CD14-positive monocyte (primary cell): Measurements from ENCODE around the gene AK9. TPM values are rescaled to one million over a fixed set of nuclear protein-coding genes. Genes with fewer than 3 reads are reported as not detected.

Source experiments
- DNase-seq, 3 donors: peaks; one replicate each; pipeline ENCODE4 v3.0.0-alpha.2; 2011 to 2022
- H2AFZ ChIP-seq: 2 replicates; pipeline ENCODE4 v1.6.0; 2012; ENCODE audit warnings: mild to moderate bottlenecking, low read depth, low read length, inconsistent platforms; ENCODE audit not compliant: insufficient read depth, poor library complexity, severe bottlenecking
- H3K27ac ChIP-seq, 2 donors: 1 replicate in 1 of 2; 2 replicates in 1 of 2; pipeline ENCODE4 v1.5.1; 2012 to 2013; ENCODE audit warnings: low read length in 2 of 2, control low read depth in 1 of 2, inconsistent platforms in 1 of 2, low read depth in 1 of 2, mild to moderate bottlenecking in 1 of 2
- H3K27me3 ChIP-seq, 2 donors: one replicate each; pipeline versions ENCODE4 v1.6.0 to v1.6.1; 2011 to 2013; ENCODE audit warnings: low read length in 2 of 2; ENCODE audit not compliant: control insufficient read depth in 2 of 2, insufficient read depth in 2 of 2
- H3K36me3 ChIP-seq, 2 donors: replicated peaks in 1 of 2; 1 replicate in 1 of 2; 2 replicates in 1 of 2; pipeline versions ENCODE4 v1.5.1 to v1.6.1; 2012 to 2013; ENCODE audit warnings: low read length in 2 of 2, control low read depth in 1 of 2, inconsistent platforms in 1 of 2, mild to moderate bottlenecking in 1 of 2; ENCODE audit not compliant: insufficient read depth in 2 of 2, control insufficient read depth in 1 of 2
- H3K4me1 ChIP-seq, 2 donors: 1 replicate in 1 of 2; 2 replicates in 1 of 2; pipeline versions ENCODE4 v1.5.1 to v1.6.1; 2012 to 2013; ENCODE audit warnings: low read length in 2 of 2, control low read depth in 1 of 2, inconsistent platforms in 1 of 2, mild to moderate bottlenecking in 1 of 2, moderate library complexity in 1 of 2; ENCODE audit not compliant: insufficient read depth in 2 of 2, control insufficient read depth in 1 of 2
- H3K4me2 ChIP-seq: replicated peaks from 2 replicates; pipeline ENCODE3; 2012; ENCODE audit warnings: low read length, moderate library complexity, mild to moderate bottlenecking; ENCODE audit not compliant: poor library complexity, severe bottlenecking; ENCODE audit errors: extremely low read depth
- H3K4me3 ChIP-seq, 3 experiments: fragments of 200-600 bp in 1 of 3; sonication (generic) in 1 of 3; replicated peaks in 1 of 3; 1 replicate in 2 of 3; 2 replicates in 1 of 3; pipeline ENCODE4 v1.5.1; 2011 to 2013; ENCODE audit warnings: low read length in 3 of 3, mild to moderate bottlenecking in 3 of 3, control low read depth in 2 of 3, low read depth in 2 of 3, inconsistent platforms in 1 of 3, moderate library complexity in 1 of 3
- H3K79me2 ChIP-seq: 2 replicates; pipeline ENCODE4 v1.6.0; 2012; ENCODE audit warnings: mild to moderate bottlenecking, control low read depth, inconsistent platforms, low read length, moderate library complexity; ENCODE audit not compliant: insufficient read depth
- H3K9ac ChIP-seq: 2 replicates; pipeline ENCODE4 v1.6.0; 2017; ENCODE audit warnings: low read length, mild to moderate bottlenecking; ENCODE audit not compliant: insufficient read depth, poor library complexity, severe bottlenecking
- H3K9me3 ChIP-seq, 2 donors: replicated peaks in 1 of 2; 1 replicate in 1 of 2; 2 replicates in 1 of 2; pipeline versions ENCODE4 v1.5.1 to v1.6.1; 2012 to 2013; ENCODE audit warnings: low read length in 2 of 2, control low read depth in 1 of 2; ENCODE audit not compliant: control insufficient read depth in 1 of 2, insufficient read depth in 1 of 2
- H4K20me1 ChIP-seq: 2 replicates; pipeline ENCODE4 v1.6.0; 2012; ENCODE audit warnings: mild to moderate bottlenecking, low read length, control low read depth, moderate library complexity; ENCODE audit not compliant: insufficient read depth
- H3K27ac Mint-ChIP-seq, 7 donors: one replicate each; pipeline ENCODE4 v1.8.0; 2020; ENCODE audit warnings: mild to moderate bottlenecking in 7 of 7, mixed read lengths in 7 of 7, moderate library complexity in 6 of 7, inconsistent platforms in 2 of 7
- H3K27me3 Mint-ChIP-seq, 3 donors: one replicate each; pipeline ENCODE4 v1.8.0; 2021 to 2022; ENCODE audit warnings: low read depth in 3 of 3, mild to moderate bottlenecking in 3 of 3, mixed read lengths in 3 of 3, moderate library complexity in 3 of 3, inconsistent platforms in 1 of 3
- H3K36me3 Mint-ChIP-seq, 2 donors: one replicate each; pipeline ENCODE4 v1.8.0; 2020; ENCODE audit warnings: mixed read lengths in 2 of 2, inconsistent platforms in 1 of 2, mild to moderate bottlenecking in 1 of 2
- H3K4me1 Mint-ChIP-seq: one replicate; pipeline ENCODE4 v1.8.0; 2020; ENCODE audit warnings: mild to moderate bottlenecking, mixed read lengths
- H3K4me3 Mint-ChIP-seq, 2 donors: one replicate each; pipeline ENCODE4 v1.8.0; 2020; ENCODE audit warnings: mild to moderate bottlenecking in 2 of 2, mixed read lengths in 2 of 2, moderate library complexity in 1 of 2
- H3K9me3 Mint-ChIP-seq, 7 donors: one replicate each; pipeline ENCODE4 v1.8.0; 2020 to 2022; ENCODE audit warnings: mixed read lengths in 7 of 7, mild to moderate bottlenecking in 6 of 7, moderate library complexity in 6 of 7, inconsistent platforms in 2 of 7
- CTCF ChIP-seq: fragments of 200-600 bp; IDR thresholded peaks from one replicate; pipeline ENCODE4 v1.8.0; 2022; ENCODE audit warnings: antibody characterized with exemption, mild to moderate bottlenecking
- WGBS: methylation state at CpG from one replicate; pipeline ENCODE4 v1.1.5; 2013; ENCODE audit warnings: missing lambda C conversion rate; ENCODE audit not compliant: insufficient coverage; 5-methylcytosine and 5-hydroxymethylcytosine counted together
- intact Hi-C, 2 donors: fragments of 100-400 bp; cut with micrococcal nuclease; formaldehyde crosslinking; loops; one replicate each; pipeline versions ENCODE4 v1.15.0 to v1.15.1; 2023
- polyA plus RNA-seq, 3 donors: library from polyadenylated mRNA; depleted of rRNA in 1 of 3; unstranded in 2 of 3; stranded (reverse) in 1 of 3; fragments of 300-500 nt in 2 of 3; fragments of >200 nt in 1 of 3; fragmentation: Illumina TruSeq in 2 of 3; gene quantifications; 1 replicate in 2 of 3; 2 replicates in 1 of 3; pipeline ENCODE4 v1.2.3, GENCODE V29; 2012 to 2021

The AK9 gene
- polyA plus RNA-seq, 3 donors: 2.6 to 3.1 (median 2.8) TPM

- Mint-ChIP-seq H3K9me3 (no peaks in the 10 kb centered on the region), H3K27ac (peak overlapping the region in 1 of 7 donors; percentile 54), H3K4me3 (no peak overlapping the region), H3K36me3 (peaks cover 4 to 7% of the 10 kb centered on the region in 2 donors), H3K4me1 (no peaks in the 10 kb centered on the region), H3K27me3 (no peaks in the 10 kb centered on the region)
- DNase-seq: no peak
- WGBS: 100% methylated on average over 2 of the region's 2 CpGs
- TF ChIP-seq CTCF: no peak
- Histone ChIP-seq H3K9ac (no peak overlapping the region), H3K27me3 (no peaks in the 10 kb centered on the region), H3K79me2 (no peaks in the 10 kb centered on the region), H3K27ac (no peak overlapping the region), H3K36me3 (no peaks in the 10 kb centered on the region), H3K4me3 (no peak overlapping the region), H3K4me1 (no peaks in the 10 kb centered on the region), H3K9me3 (no peaks in the 10 kb centered on the region), H4K20me1 (no peaks in the 10 kb centered on the region), H3K4me2 (no peak overlapping the region), H2AFZ (no peak overlapping the region)
- intact Hi-C loops: no loop called here
These were observed 28.8 kb downstream of the AK9 start for GRCh38 chr6:109662192-109662591.

GRCh38 chr6:109660526-109661320 lies 30.3 kb downstream of the AK9 start:
- TF ChIP-seq CTCF: no peak
- no peak overlapping the region for H3K9ac ChIP-seq
- H3K9me3 ChIP-seq: no peaks in the 10 kb centered on the region
- no peak overlapping the region for H3K4me3 ChIP-seq
- peaks cover 7 to 10% of the 10 kb centered on the region in 2 donors for H3K36me3 Mint-ChIP-seq
- no peak overlapping the region for H3K27ac ChIP-seq
- H3K4me1 Mint-ChIP-seq: no peaks in the 10 kb centered on the region
- no peak overlapping the region for H3K4me3 Mint-ChIP-seq
- H3K27me3 ChIP-seq: no peaks in the 10 kb centered on the region
- no peak overlapping the region for H2AFZ ChIP-seq
- no peaks in the 10 kb centered on the region for H3K9me3 Mint-ChIP-seq
- H3K36me3 ChIP-seq: no peaks in the 10 kb centered on the region
- H3K4me1 ChIP-seq: no peaks in the 10 kb centered on the region
- no peaks in the 10 kb centered on the region for H3K27me3 Mint-ChIP-seq
- intact Hi-C loops: no loop called here
- H3K27ac Mint-ChIP-seq: no peak overlapping the region
- H3K4me2 ChIP-seq: no peak overlapping the region
- no peaks in the 10 kb centered on the region for H3K79me2 ChIP-seq
- no CpG with 5 or more reads among the region's 1 CpG for WGBS
- H4K20me1 ChIP-seq: no peaks in the 10 kb centered on the region
- DNase-seq: no peak
